Glomerular visceral epithelial cell (primary cell): ENCODE measurements around the gene PECR.
A peak's percentile ranks its signal among the peaks of the same experiment; 100 is the strongest.

ENCODE experiments used
- DNase-seq: peaks from one replicate; pipeline ENCODE4 v3.0.0-alpha.2; 2016; ENCODE audit errors: extremely low spot score

PECR gene

DNA sequence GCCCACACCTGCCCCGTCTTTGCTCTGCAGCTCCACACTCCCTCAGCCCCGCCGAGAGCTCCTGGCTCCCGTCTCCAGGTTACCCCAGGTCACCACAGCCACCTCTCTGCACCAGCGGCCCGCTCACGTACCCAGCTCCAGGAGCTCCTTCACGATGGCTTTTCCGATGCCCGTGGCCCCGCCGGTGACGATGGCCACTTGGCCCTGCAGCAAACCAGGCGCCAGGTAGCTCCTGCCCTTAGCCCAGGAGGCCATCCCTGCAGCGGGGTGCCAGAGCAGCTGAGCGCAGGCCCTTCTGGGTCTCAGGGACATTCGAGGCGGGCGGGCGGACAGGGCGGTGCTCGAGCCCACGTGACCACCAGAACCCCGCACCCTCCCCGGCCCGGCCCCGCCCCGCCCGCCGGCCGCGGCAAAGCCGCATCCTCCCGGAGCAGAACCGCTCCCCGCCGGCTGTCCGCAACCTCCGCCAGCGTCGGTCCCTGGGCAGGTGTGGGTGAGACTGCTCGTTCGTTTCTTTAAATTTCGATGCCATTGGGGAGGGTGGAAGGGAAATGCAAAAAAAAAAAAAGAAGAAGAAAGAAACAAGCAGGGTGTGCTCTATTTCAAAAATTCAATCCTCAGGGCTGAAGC, at the start of gene PECR, which contains the start of gene TMEM169:
PECR (minus strand) TSS at position 323 of the 630 bp plus-strand sequence; CDS start at position 255, 68 bp downstream.
TMEM169 (plus strand) TSS at position 433 of the 630 bp plus-strand sequence. CDS start 14,045 bp downstream, outside the sequence.
- DNase-seq, result peak; percentile 84

- no peak for DNase-seq
These were observed 48.9 kb upstream of the PECR start for GRCh38 chr2:216130346-216130971.

- DNase-seq, result no peak
These were observed 45.3 kb upstream of the PECR start for GRCh38 chr2:216126943-216127342.

DNA sequence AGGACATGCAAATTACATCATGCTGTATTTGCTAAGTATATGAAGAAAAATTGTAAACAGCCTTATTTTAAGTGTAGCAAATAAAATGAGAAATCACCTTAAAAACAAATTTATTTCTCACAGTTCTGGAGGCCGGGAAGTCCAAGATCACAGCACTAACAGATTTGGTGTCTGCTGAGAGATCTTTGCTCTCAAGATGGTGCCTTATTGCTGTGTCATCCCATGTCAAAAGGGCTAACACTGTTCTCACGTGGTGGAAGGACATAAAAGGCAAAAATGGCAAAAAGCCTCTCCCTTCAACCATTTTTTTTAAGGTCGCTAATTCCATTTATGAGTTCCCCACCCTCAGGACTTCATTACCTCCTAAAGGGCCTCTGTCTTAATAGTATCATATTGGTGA, 39.6 kb upstream of the PECR start:
- DNase-seq, result no peak

GRCh38 chr2:216119986-216120385, 38.4 kb upstream of the PECR start:
- no peak for DNase-seq

DNA sequence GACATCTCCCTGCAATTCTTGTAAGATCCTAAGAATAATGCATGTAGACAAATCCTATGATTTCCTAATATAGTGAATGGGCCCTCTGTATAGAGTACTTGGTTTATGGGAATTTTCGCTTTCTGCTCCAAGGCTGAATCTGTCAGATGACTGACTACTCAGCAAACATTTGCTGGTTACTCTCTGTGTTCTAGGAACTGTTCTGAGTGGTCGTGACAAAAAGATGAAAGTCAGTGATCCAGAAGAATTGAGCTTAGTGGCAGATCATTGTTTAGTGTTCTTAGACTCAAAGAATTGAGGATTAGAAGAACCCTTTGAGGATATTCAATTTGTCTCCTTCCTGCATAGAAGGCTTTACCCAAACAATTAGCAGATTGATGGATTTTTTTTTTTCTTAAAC, 37.5 kb upstream of the PECR start:
- no peak for DNase-seq

- DNase-seq, result no peak
These were observed 36.9 kb upstream of the PECR start for GRCh38 chr2:216118474-216118873.

GRCh38 chr2:216117561-216118340, 36.1 kb upstream of the PECR start:
- no peak for DNase-seq

- DNase-seq, result no peak
These were observed 34.8 kb upstream of the PECR start for GRCh38 chr2:216116418-216116817.

- DNase-seq, result peak; percentile 100
These were observed 33.3 kb upstream of the PECR start for GRCh38 chr2:216114714-216115531.

DNA sequence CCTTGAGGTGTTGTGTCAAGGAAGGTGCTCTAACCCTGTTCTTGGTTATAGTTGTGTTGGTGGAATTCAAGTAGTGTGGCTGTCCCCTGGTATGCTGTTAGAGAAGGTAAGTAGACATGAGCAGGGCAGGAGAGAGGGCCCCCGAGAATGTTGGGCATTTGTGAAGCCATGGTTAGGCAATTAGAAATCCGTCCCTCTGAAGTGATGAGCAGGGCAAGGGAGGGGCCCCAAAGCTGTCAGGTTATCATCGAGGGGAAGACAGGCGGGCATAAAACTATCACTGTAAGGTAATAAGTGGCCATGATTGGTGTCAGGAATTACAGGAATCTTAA, 32.7 kb upstream of the PECR start:
- DNase-seq, result no peak

DNA sequence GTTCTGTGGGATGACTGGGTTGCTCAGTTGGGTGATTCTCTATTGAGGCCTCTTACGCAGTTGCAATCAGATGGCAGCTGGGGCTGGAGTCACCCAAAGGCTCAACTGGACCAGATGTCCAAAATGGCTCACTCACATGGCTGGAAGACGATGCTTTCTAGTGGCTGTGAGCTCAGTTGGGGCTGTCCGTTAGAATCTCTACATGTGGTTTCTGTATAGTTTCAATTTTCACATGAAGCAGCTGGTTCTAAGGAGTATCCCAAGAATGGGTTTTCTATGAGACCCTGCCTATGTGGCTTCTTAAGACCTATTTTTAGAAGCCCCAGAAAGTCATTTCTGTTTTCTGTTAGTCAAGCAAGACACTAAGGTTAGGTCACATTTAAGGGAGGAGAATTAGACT, 32.0 kb upstream of the PECR start:
- no peak for DNase-seq

- DNase-seq, result no peak
These were observed 31.3 kb upstream of the PECR start for GRCh38 chr2:216112926-216113325.

DNA sequence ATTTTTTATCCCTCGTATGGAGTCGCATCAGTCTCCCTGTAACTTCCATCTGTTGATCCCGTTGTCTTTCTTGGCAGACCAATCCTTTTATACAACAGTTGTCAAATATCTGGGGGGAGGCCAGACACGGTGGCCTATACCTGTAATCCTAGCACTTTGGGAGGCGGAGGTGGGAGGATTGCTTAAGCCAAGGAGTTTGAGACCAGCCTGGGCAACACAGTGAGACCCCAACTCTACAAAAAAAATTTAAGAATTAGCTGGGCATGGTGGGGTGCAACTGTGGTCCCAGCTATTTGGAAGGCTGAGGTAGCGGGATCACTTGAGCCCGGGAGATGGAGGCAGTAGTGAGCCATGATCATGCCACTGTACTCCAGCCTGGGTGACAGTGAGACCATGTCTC, 29.5 kb upstream of the PECR start:
- DNase-seq, result no peak

- no peak for DNase-seq
These were observed 29.0 kb upstream of the PECR start for GRCh38 chr2:216110620-216111019.

DNA sequence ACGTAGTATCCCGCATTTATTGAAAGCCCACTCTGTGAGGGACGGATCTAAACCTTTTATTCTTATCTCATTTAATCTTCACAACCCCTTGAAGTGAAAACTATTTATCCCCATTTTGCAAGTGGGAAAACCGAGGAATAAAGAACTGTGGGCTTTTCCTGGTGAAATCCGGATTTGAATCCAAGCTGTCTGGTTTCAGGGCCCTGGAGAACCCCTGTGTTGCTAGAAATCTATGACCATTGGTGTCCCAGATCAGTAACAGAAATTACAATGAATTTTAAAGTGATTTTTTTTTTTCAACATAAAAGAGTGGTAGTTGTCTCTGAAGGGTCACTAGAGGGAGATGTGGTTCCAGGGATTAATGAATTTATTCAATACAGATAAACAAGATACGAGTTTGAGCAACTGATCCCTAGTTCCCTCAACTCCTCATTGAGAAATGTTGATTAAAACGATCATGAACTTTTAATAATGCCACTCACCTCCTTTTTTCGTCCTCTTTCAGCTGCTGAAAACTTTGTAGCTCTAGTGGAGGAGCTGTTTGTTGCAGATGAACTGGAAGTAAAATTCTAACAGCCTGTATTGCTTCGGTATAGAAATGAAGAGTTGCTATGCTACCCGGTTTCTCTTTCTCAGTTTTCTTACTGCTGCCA, 28.5 kb upstream of the PECR start:
- peak; percentile 47 for DNase-seq

DNA sequence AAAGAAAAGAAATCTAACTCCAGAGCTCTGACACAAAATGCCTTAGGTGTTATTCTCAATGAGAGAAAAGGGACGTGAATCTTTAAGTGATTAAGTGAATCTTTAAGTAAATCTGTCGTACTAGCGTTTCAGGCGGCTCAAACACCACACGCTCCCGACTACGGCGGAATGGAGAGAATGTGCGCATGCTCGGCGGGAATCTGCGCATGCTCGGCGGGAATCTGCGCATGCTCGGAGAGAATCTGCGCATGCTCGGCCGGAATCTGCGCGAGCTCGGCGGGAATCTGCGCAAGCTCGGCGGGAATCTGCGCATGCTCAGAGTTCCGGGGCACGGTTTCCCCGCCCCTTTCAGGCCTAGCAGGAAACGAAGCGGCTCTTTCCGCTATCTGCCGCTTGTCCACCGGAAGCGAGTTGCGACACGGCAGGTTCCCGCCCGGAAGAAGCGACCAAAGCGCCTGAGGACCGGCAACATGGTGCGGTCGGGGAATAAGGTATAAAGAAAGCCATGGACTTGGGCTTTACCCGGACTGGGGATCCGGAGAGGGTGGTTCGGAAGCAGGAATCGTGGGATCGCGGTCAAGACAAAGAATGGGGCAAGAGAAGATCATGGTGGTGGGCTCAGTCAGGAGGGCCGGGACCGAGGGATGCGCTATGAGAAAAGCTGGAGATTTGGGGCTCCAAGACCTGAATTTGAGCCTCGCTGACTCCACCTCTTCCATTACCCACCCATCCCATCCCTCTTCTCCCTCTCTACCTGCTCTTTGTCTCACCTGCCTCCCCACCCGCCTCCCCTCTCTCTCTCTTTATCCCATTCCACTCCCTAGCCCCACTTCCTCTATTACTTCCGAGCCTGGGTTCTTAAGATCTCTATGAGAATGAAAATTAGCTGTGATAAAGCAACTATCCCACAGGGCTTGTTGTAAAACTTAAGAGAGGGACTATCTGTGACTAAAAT, 27.6 kb upstream of the PECR start, which contains the start of gene XRCC5:
XRCC5 (plus strand) TSS at position 382 of the 955 bp plus-strand sequence; CDS start at position 471, 89 bp downstream.
- peak; percentile 99 for DNase-seq

- DNase-seq, result peak; percentile 32
These were observed 26.8 kb upstream of the PECR start for GRCh38 chr2:216108310-216108966.

- peak; percentile 50 for DNase-seq
These were observed 26.2 kb upstream of the PECR start for GRCh38 chr2:216107760-216108159.

GRCh38 chr2:216107320-216107719, 25.7 kb upstream of the PECR start:
- no peak for DNase-seq
